ENCODE results near the gene KCNK1.

DNA sequence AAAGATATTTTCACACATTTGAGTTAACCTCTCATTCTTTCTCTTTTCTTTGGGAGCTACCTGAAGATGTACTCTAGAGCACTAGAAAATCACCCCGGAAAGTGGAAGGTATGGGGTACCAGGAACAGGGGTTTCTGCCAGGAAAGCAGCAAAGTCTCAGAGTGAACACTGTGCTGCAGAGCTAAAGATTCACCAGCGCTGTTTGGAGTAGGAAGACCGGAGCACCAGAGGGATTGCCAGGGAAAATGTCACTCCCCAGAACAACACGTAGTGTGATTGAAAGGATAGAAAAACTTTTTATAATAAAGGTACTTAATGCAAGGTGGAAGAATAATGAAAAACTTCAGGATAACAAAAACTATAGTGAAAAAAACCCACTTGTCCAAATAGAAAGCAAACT, 26.7 kb upstream of the KCNK1 start:
- no peak for TF ChIP-seq SUZ12 (IDR thresholded peaks at IDR 0.05; ENCODE audit: extremely low read depth, insufficient read depth, insufficient read length)
- TF ChIP-seq YY1 (IDR thresholded peaks at IDR 0.05; ENCODE audit: insufficient read depth, insufficient read length), result no peak
